IMR-90 (cell line): Measurements from ENCODE around the gene ASB13. TPM values are rescaled to one million over a fixed set of nuclear protein-coding genes. Genes with fewer than 3 reads are reported as not detected.
A peak's percentile ranks its signal among the peaks of the same experiment; 100 is the strongest.

Experiments
- ATAC-seq: fragments of 200-7000 bp; cut with Tn5 transposase; 2 replicates; pipeline ENCODE4 v1.9.1; 2020; ENCODE audit warnings: low read depth, mild to moderate bottlenecking, moderate library complexity
- BruUV-seq: library from RNA; stranded (reverse); fragments of 400-500 nt; replicated peaks from 2 replicates; lab custom pipeline; 2021; lab: Mats Ljungman, UMichigan
- CTCF ChIA-PET: fragments of 300-600 bp; formaldehyde crosslinking; extraction: SDS; loops from one replicate; lab custom pipeline; 2021; ENCODE audit warnings: antibody characterized with exemption; lab: Yijun Ruan, JAX
- POLR2A ChIA-PET: fragments of 300-600 bp; sonication (Branson Sonifier 250); formaldehyde crosslinking; loops from one replicate; lab custom pipeline; 2022; ENCODE audit warnings: antibody characterized with exemption; ENCODE audit not compliant: unreplicated experiment; lab: Charles Lee
- DNase-seq: peaks from one replicate; pipeline ENCODE4 v3.0.0; 2013
- H2AFZ ChIP-seq: replicated peaks from 2 replicates; pipeline ENCODE3; 2013; ENCODE audit warnings: low read length, mild to moderate bottlenecking; ENCODE audit not compliant: poor library complexity
- H2AK5ac ChIP-seq: 2 replicates; pipeline ENCODE4 v1.6.1; 2013; ENCODE audit warnings: low read depth, low read length, inconsistent platforms
- H2AK9ac ChIP-seq: replicated peaks from 2 replicates; pipeline ENCODE3; 2013; ENCODE audit warnings: mild to moderate bottlenecking, low read depth, low read length, moderate library complexity; ENCODE audit not compliant: poor library complexity
- H2BK120ac ChIP-seq: 2 replicates; pipeline ENCODE4 v1.6.1; 2013; ENCODE audit warnings: low read depth, low read length, inconsistent platforms
- H2BK15ac ChIP-seq: 3 replicates; pipeline ENCODE4 v1.6.1; 2013; ENCODE audit warnings: low read depth, low read length, inconsistent platforms
- H2BK20ac ChIP-seq: 2 replicates; pipeline ENCODE4 v1.6.1; 2013; ENCODE audit warnings: low read depth, mild to moderate bottlenecking, inconsistent platforms, low read length, moderate library complexity
- H2BK5ac ChIP-seq: 2 replicates; pipeline ENCODE4 v1.6.1; 2013; ENCODE audit warnings: mild to moderate bottlenecking, low read depth, low read length, inconsistent platforms; ENCODE audit not compliant: poor library complexity, severe bottlenecking
- H3K14ac ChIP-seq: replicated peaks from 2 replicates; pipeline ENCODE4 v1.6.1; 2013; ENCODE audit warnings: low read depth, low read length, inconsistent platforms
- H3K18ac ChIP-seq: 2 replicates; pipeline ENCODE4 v1.6.1; 2013; ENCODE audit warnings: low read depth, low read length, control low read depth
- H3K23ac ChIP-seq: 2 replicates; pipeline ENCODE4 v1.6.1; 2013; ENCODE audit warnings: low read depth, low read length, inconsistent platforms
- H3K27ac ChIP-seq: 2 replicates; pipeline ENCODE4 v1.5.1; 2013; ENCODE audit warnings: mild to moderate bottlenecking, control low read depth, low read length; ENCODE audit not compliant: insufficient read depth
- H3K27me3 ChIP-seq: 2 replicates; pipeline ENCODE4 v1.6.1; 2013; ENCODE audit warnings: low read length; ENCODE audit not compliant: control insufficient read depth, insufficient read depth
- H3K36me3 ChIP-seq: 2 replicates; pipeline ENCODE4 v1.6.1; 2013; ENCODE audit warnings: low read length, mixed read lengths; ENCODE audit not compliant: control insufficient read depth, insufficient read depth
- H3K4ac ChIP-seq: 2 replicates; pipeline ENCODE4 v1.6.1; 2013; ENCODE audit warnings: low read depth, low read length, inconsistent platforms
- H3K4me1 ChIP-seq: 2 replicates; pipeline ENCODE4 v1.6.1; 2013; ENCODE audit warnings: low read length, mixed read lengths; ENCODE audit not compliant: control insufficient read depth, insufficient read depth
- H3K4me2 ChIP-seq: 2 replicates; pipeline ENCODE4 v1.6.1; 2013; ENCODE audit warnings: low read depth, mild to moderate bottlenecking, control low read depth, low read length, moderate library complexity
- H3K4me3 ChIP-seq: 2 replicates; pipeline ENCODE4 v1.5.1; 2013; ENCODE audit warnings: low read depth, mild to moderate bottlenecking, control low read depth, low read length, moderate library complexity; ENCODE audit not compliant: insufficient read depth
- H3K56ac ChIP-seq: 2 replicates; pipeline ENCODE4 v1.6.1; 2013; ENCODE audit warnings: low read length, inconsistent platforms; ENCODE audit not compliant: insufficient read depth; ENCODE audit errors: extremely low read depth
- H3K79me1 ChIP-seq, 2 experiments: 2 replicates each; pipeline ENCODE4 v1.6.1; 2013; ENCODE audit warnings: low read length in 2 of 2, inconsistent platforms in 1 of 2, low read depth in 1 of 2
- H3K9ac ChIP-seq: 2 replicates; pipeline ENCODE4 v1.6.1; 2013; ENCODE audit warnings: low read depth, low read length, control low read depth
- H3K9me1 ChIP-seq: 2 replicates; pipeline ENCODE4 v1.6.1; 2013; ENCODE audit warnings: low read length, inconsistent platforms; ENCODE audit not compliant: insufficient read depth
- H3K9me3 ChIP-seq: 2 replicates; pipeline ENCODE4 v1.6.1; 2013; ENCODE audit warnings: low read length; ENCODE audit not compliant: control insufficient read depth, insufficient read depth
- H4K20me1 ChIP-seq: 2 replicates; pipeline ENCODE4 v1.6.1; 2013; ENCODE audit warnings: low read length, inconsistent platforms; ENCODE audit not compliant: insufficient read depth
- H4K5ac ChIP-seq: 2 replicates; pipeline ENCODE4 v1.6.1; 2013; ENCODE audit warnings: mild to moderate bottlenecking, low read depth, low read length, control low read depth
- H4K8ac ChIP-seq, 2 experiments: 2 replicates each; pipeline ENCODE4 v1.6.1; 2013; ENCODE audit warnings: low read depth in 2 of 2, low read length in 2 of 2, control low read depth in 1 of 2, inconsistent platforms in 1 of 2
- H4K91ac ChIP-seq: 2 replicates; pipeline ENCODE4 v1.6.1; 2013; ENCODE audit warnings: low read depth, low read length, inconsistent platforms; ENCODE audit not compliant: insufficient read depth
- MAZ ChIP-seq: IDR thresholded peaks from 2 replicates; pipeline ENCODE4 v1.6.1; 2012; ENCODE audit warnings: low read depth, mild to moderate bottlenecking, low read length, improper control_type of control experiment, moderate library complexity, borderline replicate concordance
- RCOR1 ChIP-seq: IDR thresholded peaks from 2 replicates; pipeline ENCODE4 v1.6.1; 2012; ENCODE audit warnings: mild to moderate bottlenecking, low read length, improper control_type of control experiment; ENCODE audit not compliant: insufficient replicate concordance
- WGBS, 2 experiments: methylation state at CpG; one replicate each; pipeline versions ENCODE4 v1.1.5 to v1.1.7; 2013; ENCODE audit warnings: missing lambda C conversion rate in 2 of 2; ENCODE audit not compliant: insufficient read length in 1 of 2; ENCODE audit errors: extremely low coverage in 2 of 2; 5-methylcytosine and 5-hydroxymethylcytosine counted together
- dilution Hi-C: fragments of 300-500 bp; cut with HindIII; formaldehyde crosslinking; loops from one replicate; pipeline ENCODE4 v1.14.3; 2018; ENCODE audit warnings: low sequenced_read_pairs; ENCODE audit not compliant: unreplicated experiment
- in situ Hi-C: fragments of 300-500 bp; cut with MboI; formaldehyde crosslinking; loops from 3 replicates; pipeline ENCODE4 v1.14.3; 2019; ENCODE audit warnings: low sequenced_read_pairs, inconsistent platforms, mixed read lengths
- intact Hi-C: fragments of 100-400 bp; cut with micrococcal nuclease; formaldehyde crosslinking; loops from 2 replicates; pipeline ENCODE4 v1.10.0; 2022
- polyA plus RNA-seq, 3 experiments: library from polyadenylated mRNA; depleted of rRNA; stranded (reverse); fragments of >200 nt; gene quantifications; 2 replicates each; pipeline ENCODE4 v1.2.3, GENCODE V29; 2012; ENCODE audit warnings: low replicate concordance in 1 of 3
- total RNA-seq: library from RNA; depleted of rRNA; stranded (reverse); fragments of >200 nt; gene quantifications from 2 replicates; pipeline ENCODE4 v1.2.3, GENCODE V29; 2012

Gene ASB13
- total and polyA plus RNA-seq, 2 of the 4 experiments (the other 2 are of a cell fraction) = 4.6 to 6.3 TPM

DNA sequence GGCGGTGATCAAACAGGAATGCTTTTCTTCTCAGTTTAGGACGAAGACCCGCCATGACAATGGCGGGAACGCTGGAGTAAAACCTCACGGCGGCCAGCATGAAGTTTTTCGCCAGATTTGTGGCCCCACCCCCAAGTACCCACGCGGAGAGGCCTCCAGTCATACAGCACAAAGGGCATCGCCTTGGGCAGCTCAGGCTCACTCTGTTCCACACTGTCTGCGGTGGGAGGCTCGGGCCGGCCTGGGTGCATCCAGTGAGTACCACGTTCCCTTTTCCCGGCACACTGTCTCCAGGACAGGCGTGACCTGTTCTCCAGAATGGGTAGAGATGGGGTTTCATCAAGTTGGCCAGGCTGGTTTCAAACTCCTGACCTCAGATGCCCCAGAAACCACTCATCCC, 27.3 kb downstream of the ASB13 start:
- Histone ChIP-seq H3K9me3 (no peaks in the 10 kb centered on the region), H3K27me3 (no peaks in the 10 kb centered on the region; the same call in 1 of the 2 replicates), H3K23ac (no peak overlapping the region), H2BK20ac (no peak overlapping the region), H2AFZ (peak overlapping the region; percentile 30), H4K20me1 (no peaks in the 10 kb centered on the region), H3K9me1 (no peaks in the 10 kb centered on the region), H3K14ac (no peak overlapping the region), H4K5ac (no peak overlapping the region), H3K27ac (no peak overlapping the region), H3K4me1 (no peaks in the 10 kb centered on the region), H2AK5ac (no peak overlapping the region), H2BK5ac (no peak overlapping the region), H3K36me3 (peaks cover 23% of the 10 kb centered on the region), H3K56ac (no peak overlapping the region), H3K18ac (no peak overlapping the region), H4K91ac (no peak overlapping the region), H2AK9ac (no peak overlapping the region), H3K79me1 (no peaks in the 10 kb centered on the region), H3K9ac (no peak overlapping the region), H3K4ac (no peak overlapping the region), H3K4me3 (no peak overlapping the region), H3K4me2 (no peak overlapping the region), H2BK15ac (no peak overlapping the region), H2BK120ac (no peak overlapping the region), H4K8ac (no peak overlapping the region)
- CTCF ChIA-PET = no interaction called here
- TF ChIP-seq MAZ = no peak
- TF ChIP-seq RCOR1 = no peak
- in situ Hi-C loops (no loop called here), intact Hi-C loops (no loop called here), dilution Hi-C loops (no loop called here)
- DNase-seq = no peak
- no peak for ATAC-seq
- no TSS peak for BruUV-seq
- WGBS, 2 experiments = 100% methylated on average over 10 of the region's 17 CpGs; no CpG with 5 or more reads in 1 of the 2 experiments
- POLR2A ChIA-PET = no interaction called here
